PC-3 (cell line): ENCODE results near the gene MRPS22. TPM values are rescaled to one million over a fixed set of nuclear protein-coding genes. Genes with fewer than 3 reads are reported as not detected.

Experiments used
- ATAC-seq: fragments of 200-7000 bp; cut with Tn5 transposase; 2 replicates; pipeline ENCODE4 v1.9.1; 2020; ENCODE audit warnings: mild to moderate bottlenecking, moderate library complexity
- BruUV-seq: library from RNA; stranded (reverse); fragments of 400-500 nt; replicated peaks from 2 replicates; lab custom pipeline; 2021; lab: Mats Ljungman, UMichigan
- CTCF ChIA-PET: fragments of 300-600 bp; sonication (Branson Sonifier 250); formaldehyde crosslinking; loops from one replicate; lab custom pipeline; 2022; ENCODE audit warnings: antibody characterized with exemption; lab: Charles Lee
- POLR2A ChIA-PET: fragments of 300-600 bp; sonication (Branson Sonifier 250); formaldehyde crosslinking; loops from one replicate; lab custom pipeline; 2022; ENCODE audit warnings: antibody characterized with exemption; ENCODE audit not compliant: unreplicated experiment; lab: Charles Lee
- DNase-seq: peaks from one replicate; pipeline ENCODE4 v3.0.0-alpha.2; 2015
- H2AFZ ChIP-seq: fragments of 300-600 bp; sonication (generic); 2 replicates; pipeline ENCODE4 v1.6.0; 2016; ENCODE audit warnings: antibody characterized with exemption, low read length
- H3F3A ChIP-seq: fragments of 300-600 bp; sonication (generic); one replicate; pipeline ENCODE4 v1.6.0; 2017; ENCODE audit warnings: antibody characterized with exemption, low read length, control low read depth, mild to moderate bottlenecking; ENCODE audit not compliant: unreplicated experiment
- H3K27ac ChIP-seq: fragments of 300-600 bp; sonication (generic); 2 replicates; pipeline ENCODE4 v1.5.1; 2016; ENCODE audit warnings: mild to moderate bottlenecking, low read length
- H3K27me3 ChIP-seq: fragments of 300-600 bp; sonication (generic); 2 replicates; pipeline ENCODE4 v1.6.1; 2016; ENCODE audit warnings: low read length, mixed read lengths
- H3K36me3 ChIP-seq: fragments of 300-600 bp; sonication (generic); 2 replicates; pipeline ENCODE4 v1.6.1; 2016; ENCODE audit warnings: low read depth, mixed run types, low read length, mixed read lengths
- H3K4me1 ChIP-seq: fragments of 300-600 bp; sonication (generic); 2 replicates; pipeline ENCODE4 v1.5.1; 2016; ENCODE audit warnings: low read length; ENCODE audit not compliant: insufficient read depth
- H3K4me2 ChIP-seq: fragments of 300-600 bp; sonication (generic); 2 replicates; pipeline ENCODE4 v1.6.0; 2016; ENCODE audit warnings: low read length
- H3K4me3 ChIP-seq: fragments of 300-600 bp; sonication (generic); 2 replicates; pipeline ENCODE4 v1.5.1; 2016; ENCODE audit warnings: mild to moderate bottlenecking, low read length, mixed read lengths
- H3K79me2 ChIP-seq: fragments of 300-600 bp; sonication (generic); 2 replicates; pipeline ENCODE4 v1.6.1; 2017; ENCODE audit warnings: low read length, mixed read lengths
- H3K9ac ChIP-seq: fragments of 300-600 bp; sonication (generic); 2 replicates; pipeline ENCODE4 v1.6.0; 2016; ENCODE audit warnings: mild to moderate bottlenecking, low read length
- H3K9me2 ChIP-seq: fragments of 300-600 bp; sonication (generic); replicated peaks from 2 replicates; pipeline ENCODE4 v1.6.1; 2016; ENCODE audit warnings: mixed run types, low read length, mixed read lengths
- H3K9me3 ChIP-seq: fragments of 300-600 bp; sonication (generic); 2 replicates; pipeline ENCODE4 v1.6.1; 2016; ENCODE audit warnings: low read length, mixed read lengths
- H4K20me1 ChIP-seq: fragments of 300-600 bp; sonication (generic); 2 replicates; pipeline ENCODE4 v1.6.1; 2016; ENCODE audit warnings: low read length, mixed read lengths
- CTCF ChIP-seq: fragments of 300-600 bp; sonication (generic); conservative IDR thresholded peaks from 2 replicates; pipeline ENCODE4 v1.5.1; 2017; ENCODE audit warnings: antibody characterized with exemption, low read depth, mild to moderate bottlenecking, low read length
- EZH2 ChIP-seq: fragments of 300-600 bp; sonication (generic); IDR thresholded peaks from one replicate; pipeline ENCODE4 v1.6.1; 2017; ENCODE audit warnings: antibody characterized with exemption, mild to moderate bottlenecking, low read length; ENCODE audit not compliant: unreplicated experiment
- EZH2phosphoT487 ChIP-seq: fragments of 300-600 bp; sonication (generic); IDR thresholded peaks from 2 replicates; pipeline ENCODE4 v1.6.1; 2018; ENCODE audit warnings: mild to moderate bottlenecking, antibody characterized with exemption, low read length, borderline replicate concordance
- intact Hi-C: fragments of 100-400 bp; cut with micrococcal nuclease; formaldehyde crosslinking; loops from 2 replicates; pipeline ENCODE4 v1.9.0; 2023
- total RNA-seq: library from RNA; depleted of rRNA; stranded (reverse); fragments of >200 nt; gene quantifications from 2 replicates; pipeline ENCODE4 v1.2.3, GENCODE V29; 2014

Gene MRPS22
- total RNA-seq, 1 experiment from 2014 or later = 73.3 TPM

- CTCF ChIA-PET = no interaction called here
Measured at GRCh38 chr3:139327231-139327630, 16.6 kb upstream of the MRPS22 start.

GRCh38 chr3:139327861-139328260, 16.0 kb upstream of the MRPS22 start:
- CTCF ChIA-PET = no interaction called here
- no peak overlapping the region for H3K27ac ChIP-seq
- POLR2A ChIA-PET = no interaction called here

More at GRCh38 chr3:139327231-139327630, 16.6 kb upstream of the MRPS22 start:
- Histone ChIP-seq H3K4me2 (no peak overlapping the region), H3K27ac (no peak overlapping the region), H3K27me3 (peaks cover 17% of the 10 kb centered on the region; the same call in 1 of the 2 replicates), H3F3A (no peaks in the 10 kb centered on the region), H4K20me1 (no peaks in the 10 kb centered on the region), H3K9me2 (no peaks in the 10 kb centered on the region), H3K9ac (no peak overlapping the region), H3K36me3 (no peaks in the 10 kb centered on the region), H3K4me1 (peaks cover 4% of the 10 kb centered on the region; the same call in 1 of the 2 replicates), H3K9me3 (no peaks in the 10 kb centered on the region), H3K4me3 (no peak overlapping the region), H3K79me2 (no peaks in the 10 kb centered on the region), H2AFZ (no peak overlapping the region)
- POLR2A ChIA-PET = no interaction called here
- intact Hi-C loops = loop anchor here (5.0 to 10.0 kb wide), 2 partner anchors 82 to 390 kb away; no protein-coding TSS in a partner anchor
- no peak for ATAC-seq
- no peak for TF ChIP-seq EZH2
- TF ChIP-seq CTCF = no peak
- DNase-seq = no peak
- BruUV-seq = no TSS peak

More at GRCh38 chr3:139327861-139328260, 16.0 kb upstream of the MRPS22 start:
- Histone ChIP-seq H3K4me3 (no peak overlapping the region), H3K4me2 (no peak overlapping the region), H3K4me1 (peaks cover 4% of the 10 kb centered on the region; the same call in 1 of the 2 replicates), H2AFZ (no peak overlapping the region), H3K36me3 (no peaks in the 10 kb centered on the region), H3K9ac (no peak overlapping the region), H3K27me3 (peaks cover 22% of the 10 kb centered on the region), H4K20me1 (no peaks in the 10 kb centered on the region), H3F3A (no peaks in the 10 kb centered on the region), H3K79me2 (no peaks in the 10 kb centered on the region), H3K9me2 (no peaks in the 10 kb centered on the region), H3K9me3 (no peaks in the 10 kb centered on the region)
- no peak for DNase-seq
- BruUV-seq = no TSS peak
- intact Hi-C loops = loop anchor here (2.0 to 10.0 kb wide), 4 partner anchors 39 to 391 kb away; no protein-coding TSS in a partner anchor
- ATAC-seq = no peak
- no peak for TF ChIP-seq CTCF
- TF ChIP-seq EZH2phosphoT487 = no peak
- TF ChIP-seq EZH2 = no peak
